Epithelial cell of proximal tubule (primary cell): Measurements from ENCODE around the gene SLC13A1. TPM values are rescaled to one million over a fixed set of nuclear protein-coding genes. Genes with fewer than 3 reads are reported as not detected.

ENCODE experiments used
- DNase-seq: peaks from one replicate; pipeline ENCODE4 v3.0.0-alpha.2; 2011; ENCODE audit warnings: low read depth
- H3K4me3 ChIP-seq: 2 replicates; pipeline ENCODE4 v1.5.1; 2011; ENCODE audit warnings: low read depth, mild to moderate bottlenecking, low read length
- total RNA-seq: library from RNA; depleted of rRNA; stranded (reverse); fragments of >200 nt; gene quantifications from 2 replicates; pipeline ENCODE4 v1.2.3, GENCODE V29; 2015
- TF ChIP-seq, protein P1 (sequence below): conservative IDR thresholded peaks from 2 replicates; pipeline ENCODE4 v1.5.1; 2012; ENCODE audit warnings: low read depth, mild to moderate bottlenecking, low read length

SLC13A1 gene
- total RNA-seq, 1 donor from 2014 or later: not detected

DNA sequence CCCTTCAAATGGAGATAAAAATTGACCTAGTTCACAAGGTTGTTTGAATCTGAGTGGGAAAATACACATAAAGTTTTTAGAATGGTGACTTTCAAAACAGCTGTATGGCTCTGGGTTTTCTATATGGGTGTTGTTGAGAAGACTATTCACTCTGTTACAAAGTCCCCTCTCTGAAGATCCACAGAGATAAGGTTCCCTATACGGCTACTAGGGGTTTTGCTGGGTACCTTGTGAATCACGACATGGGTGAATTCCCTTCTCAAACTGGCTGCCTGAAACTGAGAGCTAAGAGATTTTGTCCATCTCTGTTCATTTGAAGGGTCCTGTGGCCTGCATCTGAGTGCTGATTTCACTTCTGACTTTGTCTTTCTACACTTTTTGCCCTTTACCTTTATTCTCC is 11.8 kb upstream of the SLC13A1 start:
- TF ChIP-seq, protein P1, sequence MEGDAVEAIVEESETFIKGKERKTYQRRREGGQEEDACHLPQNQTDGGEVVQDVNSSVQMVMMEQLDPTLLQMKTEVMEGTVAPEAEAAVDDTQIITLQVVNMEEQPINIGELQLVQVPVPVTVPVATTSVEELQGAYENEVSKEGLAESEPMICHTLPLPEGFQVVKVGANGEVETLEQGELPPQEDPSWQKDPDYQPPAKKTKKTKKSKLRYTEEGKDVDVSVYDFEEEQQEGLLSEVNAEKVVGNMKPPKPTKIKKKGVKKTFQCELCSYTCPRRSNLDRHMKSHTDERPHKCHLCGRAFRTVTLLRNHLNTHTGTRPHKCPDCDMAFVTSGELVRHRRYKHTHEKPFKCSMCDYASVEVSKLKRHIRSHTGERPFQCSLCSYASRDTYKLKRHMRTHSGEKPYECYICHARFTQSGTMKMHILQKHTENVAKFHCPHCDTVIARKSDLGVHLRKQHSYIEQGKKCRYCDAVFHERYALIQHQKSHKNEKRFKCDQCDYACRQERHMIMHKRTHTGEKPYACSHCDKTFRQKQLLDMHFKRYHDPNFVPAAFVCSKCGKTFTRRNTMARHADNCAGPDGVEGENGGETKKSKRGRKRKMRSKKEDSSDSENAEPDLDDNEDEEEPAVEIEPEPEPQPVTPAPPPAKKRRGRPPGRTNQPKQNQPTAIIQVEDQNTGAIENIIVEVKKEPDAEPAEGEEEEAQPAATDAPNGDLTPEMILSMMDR: no peak
- no peak for DNase-seq

DNA sequence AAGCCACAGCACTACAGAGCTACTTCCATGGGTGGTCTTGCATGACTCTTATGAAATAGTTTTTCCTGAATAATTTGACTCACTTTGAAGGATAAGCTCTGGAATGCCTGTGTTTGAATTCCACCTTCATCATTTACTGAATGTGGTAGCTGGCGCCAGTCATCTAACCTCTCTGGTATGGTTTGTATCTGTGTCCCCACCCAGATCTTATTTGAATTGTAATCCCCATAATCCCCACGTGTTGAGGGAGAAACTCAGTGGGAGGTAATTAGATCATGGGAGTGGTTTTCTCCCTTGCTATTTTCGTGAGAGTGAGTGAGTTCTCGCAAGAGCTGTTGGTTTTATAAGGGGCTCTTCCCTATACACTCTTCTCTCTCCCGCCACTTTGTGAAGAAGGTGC is 11.2 kb upstream of the SLC13A1 start:
- H3K4me3 ChIP-seq: no peak overlapping the region
- DNase-seq: no peak
- TF ChIP-seq, protein P1: no peak

More for the DNA sequence above, 11.8 kb upstream of the SLC13A1 start:
- no peak overlapping the region for H3K4me3 ChIP-seq

DNA sequence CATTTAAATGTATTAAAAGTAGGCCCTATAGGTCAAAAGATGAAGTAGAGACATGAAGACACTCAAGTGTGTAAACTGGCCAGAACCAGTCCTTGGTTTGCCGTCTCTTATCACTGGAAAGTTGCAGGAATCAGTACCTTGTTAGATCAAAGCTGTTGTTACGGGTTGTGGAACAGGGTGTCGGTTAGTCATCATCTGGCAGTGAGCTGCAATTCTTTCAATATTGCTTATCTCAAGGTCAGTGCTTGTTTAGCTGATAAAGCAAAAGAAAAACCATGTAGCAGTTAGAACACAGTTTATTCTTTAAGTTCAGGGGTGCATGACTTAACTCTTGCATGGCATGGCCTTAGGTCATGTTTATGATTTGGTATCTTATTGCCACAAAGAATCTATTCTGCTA is 10.0 kb upstream of the SLC13A1 start:
- H3K4me3 ChIP-seq: no peak overlapping the region
- TF ChIP-seq, protein P1: no peak
- no peak for DNase-seq

DNA sequence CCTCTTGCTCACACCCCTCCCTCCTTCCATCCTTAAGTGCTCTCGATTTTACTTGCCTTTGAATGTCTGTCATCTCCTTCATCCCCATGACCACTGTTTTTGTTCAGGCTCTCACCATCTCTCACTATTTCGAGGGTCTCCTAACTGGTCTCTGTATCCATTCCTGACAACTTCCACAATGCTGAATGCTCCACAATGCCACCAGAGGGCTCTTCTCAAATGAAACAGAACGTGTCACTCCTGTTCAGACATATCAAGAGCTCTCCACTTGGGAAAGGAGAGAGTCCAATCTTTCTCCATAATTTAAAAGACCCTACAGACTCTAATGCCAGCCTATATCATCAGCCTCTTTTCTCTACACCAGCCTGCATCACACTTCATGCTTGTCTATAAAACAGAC is 9.0 kb upstream of the SLC13A1 start:
- DNase-seq: no peak
- TF ChIP-seq, protein P1: peak; percentile 77
- H3K4me3 ChIP-seq: no peak overlapping the region

DNA sequence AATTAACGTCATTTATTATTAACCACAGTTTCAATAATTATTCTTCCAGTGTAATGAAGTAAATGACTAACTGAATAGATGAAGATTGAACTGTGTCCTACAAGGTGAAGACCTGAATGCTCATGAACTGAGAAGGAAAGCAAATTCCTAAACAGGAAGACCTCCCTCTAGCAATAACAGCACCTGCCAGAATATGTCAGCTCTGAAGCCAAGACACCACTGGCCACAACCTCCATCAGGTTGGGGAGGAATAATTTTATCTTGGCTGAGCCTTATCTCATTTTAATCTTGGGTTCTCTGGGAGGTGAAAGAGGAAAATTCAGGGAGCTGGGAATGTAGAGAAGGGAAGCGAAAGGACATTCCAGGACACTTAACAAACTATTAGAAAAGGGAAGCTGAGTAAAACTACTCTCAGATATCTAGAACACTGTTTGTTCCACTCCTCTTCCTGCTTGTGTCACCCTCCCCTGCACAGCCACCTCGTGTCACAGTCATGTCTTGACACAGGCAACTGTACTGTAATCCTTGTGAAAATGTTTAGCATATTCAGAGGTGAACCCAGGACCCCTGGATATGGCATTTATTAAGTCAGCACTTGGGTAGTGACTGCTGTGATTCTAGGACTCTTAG is 4.6 kb upstream of the SLC13A1 start:
- TF ChIP-seq, protein P1: no peak
- DNase-seq: no peak
- H3K4me3 ChIP-seq: no peak overlapping the region

DNA sequence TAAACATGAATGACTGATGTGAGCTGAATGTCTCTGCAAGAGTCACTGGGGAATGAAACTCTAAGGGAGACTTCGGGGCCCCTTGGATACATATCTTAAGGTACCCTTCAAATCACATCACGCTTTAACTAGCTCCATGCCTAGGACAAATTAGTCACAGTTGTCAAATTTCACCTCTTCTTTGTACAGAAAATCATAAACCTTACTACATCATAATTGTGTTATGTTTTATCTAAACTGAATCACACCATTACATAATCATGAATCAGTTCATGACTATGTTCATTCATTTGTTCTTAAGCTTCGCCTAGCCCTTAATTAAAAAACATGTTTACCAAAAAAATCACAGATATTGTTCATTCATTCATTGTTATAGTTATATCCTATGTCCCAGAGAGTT is 2.1 kb upstream of the SLC13A1 start:
- no peak for DNase-seq
- TF ChIP-seq, protein P1: no peak
- H3K4me3 ChIP-seq: no peak overlapping the region
